Measurements from ENCODE around the gene ALDH3B2. TPM values are rescaled to one million over a fixed set of nuclear protein-coding genes. Genes with fewer than 3 reads are reported as not detected.

The ALDH3B2 gene
- total RNA-seq, 1 experiment from 2014 or later, result 0.13 TPM

DNA sequence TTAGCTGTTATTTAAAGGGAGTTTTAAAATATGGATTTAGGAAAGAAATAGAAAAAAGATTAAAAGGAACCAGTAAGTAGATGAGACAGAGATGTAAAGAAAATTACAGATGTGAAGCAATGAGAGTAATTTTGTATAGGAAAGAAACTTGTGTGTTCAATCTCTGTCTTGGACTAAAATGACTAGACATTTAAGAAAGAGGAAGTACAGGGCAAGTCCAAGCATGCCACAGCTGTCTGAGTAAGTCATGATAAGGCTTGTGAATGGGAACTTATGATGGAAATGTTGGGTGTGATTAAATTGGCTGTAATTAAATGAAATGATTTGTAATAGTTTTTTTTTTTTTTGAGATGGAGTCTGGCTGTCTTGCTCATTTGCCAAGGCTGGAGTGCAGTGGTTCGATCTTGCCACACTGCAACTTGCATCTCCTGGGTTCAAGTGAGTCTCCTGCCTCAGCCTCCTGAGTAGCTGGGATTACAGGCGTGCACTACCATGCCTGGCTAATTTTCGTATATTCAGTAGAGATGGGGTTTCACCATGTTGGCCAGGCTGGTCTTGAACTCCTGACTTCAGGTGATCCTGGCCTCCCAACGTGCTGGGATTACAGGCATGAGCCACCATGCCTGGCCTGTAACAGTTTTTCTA is 18.0 kb downstream of the ALDH3B2 start:
- H3K27me3 Mint-ChIP-seq (ENCODE audit: low read depth), result no peaks in the 10 kb centered on the region; the same call in 1 of the 2 replicates

GRCh38 chr11:67654225-67654624 is 20.2 kb downstream of the ALDH3B2 start:
- Mint-ChIP-seq H3K36me3 (peaks cover 29% of the 10 kb centered on the region), H3K4me1 (peaks cover 4% of the 10 kb centered on the region), H3K27me3 (ENCODE audit: low read depth) (no peaks in the 10 kb centered on the region; the same call in 1 of the 2 replicates), H3K9me3 (peaks cover 33% of the 10 kb centered on the region), H3K4me3 (no peak overlapping the region), H3K27ac (no peak overlapping the region)
- ATAC-seq (no peak), DNase-seq (ENCODE audit: low spot score) (peak; percentile 1)
- CTCF ChIA-PET, result interaction anchor here (1.0 to 1.8 kb wide), 2 partner anchors 9 to 40 kb away, joined by 4 to 5 read pairs; no protein-coding TSS in a partner anchor
- POLR2A ChIA-PET, result no interaction called here
- no peak for TF ChIP-seq ZMAT4 (CRISPR knock-in tag; IDR thresholded peaks at IDR 0.05)
- no peak for TF ChIP-seq NFYB (CRISPR knock-in tag; conservative IDR thresholded peaks at IDR 0.05; ENCODE audit: low read depth)
- TF ChIP-seq, protein P1, sequence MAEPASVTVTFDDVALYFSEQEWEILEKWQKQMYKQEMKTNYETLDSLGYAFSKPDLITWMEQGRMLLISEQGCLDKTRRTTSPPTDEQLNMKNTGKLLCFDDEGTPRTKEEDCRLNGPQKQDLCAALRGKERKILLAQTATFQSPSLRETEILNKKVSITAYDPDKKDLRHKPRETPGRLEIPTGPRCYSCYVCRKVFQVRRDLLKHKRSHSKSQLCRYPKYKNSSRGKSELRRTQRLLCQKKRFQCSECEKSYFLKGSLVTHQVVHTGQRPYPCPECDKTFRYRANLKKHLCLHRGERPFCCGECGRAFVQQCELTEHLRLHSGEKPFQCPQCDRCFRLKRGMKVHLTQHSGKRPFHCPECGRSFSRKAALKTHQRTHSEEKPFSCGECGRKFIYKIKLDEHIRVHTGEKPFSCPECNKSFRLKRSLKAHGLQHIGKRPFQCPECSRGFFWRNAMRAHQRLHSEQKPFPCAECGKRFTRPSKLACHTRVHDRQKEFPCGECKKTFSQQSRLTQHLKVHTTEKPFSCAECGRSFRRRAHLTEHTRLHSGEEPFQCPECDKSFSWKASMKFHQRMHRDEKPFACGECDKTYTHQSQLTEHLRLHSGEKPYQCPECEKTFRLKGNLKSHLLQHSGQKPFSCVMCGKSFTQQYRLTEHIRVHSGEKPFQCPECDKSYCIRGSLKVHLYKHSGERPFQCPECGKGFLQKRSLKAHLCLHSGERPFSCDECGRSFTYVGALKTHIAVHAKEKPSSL (CRISPR knock-in tag; conservative IDR thresholded peaks at IDR 0.05), result no peak
- TF ChIP-seq SMAD3 (CRISPR knock-in tag; IDR thresholded peaks at IDR 0.05; ENCODE audit: borderline replicate concordance), result no peak
- no peak for TF ChIP-seq TEAD1 (CRISPR knock-in tag; IDR thresholded peaks at IDR 0.05)
- TF ChIP-seq STAT6 (CRISPR knock-in tag; conservative IDR thresholded peaks at IDR 0.05; ENCODE audit: low read depth), result no peak
- no peak for TF ChIP-seq ZNF138 (CRISPR knock-in tag; conservative IDR thresholded peaks at IDR 0.05)
- no peak for TF ChIP-seq JUN (CRISPR knock-in tag; IDR thresholded peaks at IDR 0.05)
- no peak for TF ChIP-seq KAT7 (CRISPR knock-in tag; IDR thresholded peaks at IDR 0.05; ENCODE audit: borderline replicate concordance)
- no peak for TF ChIP-seq ZNF671 (CRISPR knock-in tag; IDR thresholded peaks at IDR 0.05)
- no peak for TF ChIP-seq NR1H2 (CRISPR knock-in tag; IDR thresholded peaks at IDR 0.05)
- no peak for TF ChIP-seq ZNF232 (CRISPR knock-in tag; IDR thresholded peaks at IDR 0.05)
- TF ChIP-seq ATF1 (CRISPR knock-in tag; IDR thresholded peaks at IDR 0.05), result no peak
- no peak for TF ChIP-seq PRDM15 (CRISPR knock-in tag; IDR thresholded peaks at IDR 0.05)
- TF ChIP-seq GABPB1 (CRISPR knock-in tag; IDR thresholded peaks at IDR 0.05), result no peak
- no peak for TF ChIP-seq FOXP1 (CRISPR knock-in tag; IDR thresholded peaks at IDR 0.05; ENCODE audit: borderline replicate concordance)
- no peak for TF ChIP-seq ERG (CRISPR knock-in tag; IDR thresholded peaks at IDR 0.05)
- TF ChIP-seq TEAD4 (CRISPR knock-in tag; IDR thresholded peaks at IDR 0.05), result no peak
- TF ChIP-seq ELF4 (CRISPR knock-in tag; IDR thresholded peaks at IDR 0.05; ENCODE audit: low read depth), result no peak

More for the DNA sequence above, 18.0 kb downstream of the ALDH3B2 start:
- no peak overlapping the region for H3K4me3 Mint-ChIP-seq
- H3K9me3 Mint-ChIP-seq, result peaks cover 34% of the 10 kb centered on the region
- ChIA-PET CTCF (interaction anchor here (1.8 kb wide), 1 partner anchor 11 kb away, joined by 5 read pairs; no protein-coding TSS in a partner anchor), POLR2A (no interaction called here)
- ATAC-seq (no peak), DNase-seq (ENCODE audit: low spot score) (peak; percentile 7)
- H3K36me3 Mint-ChIP-seq, result peaks cover 30% of the 10 kb centered on the region
- TF ChIP-seq TCF7 (CRISPR knock-in tag; IDR thresholded peaks at IDR 0.05; ENCODE audit: low read depth) (no peak), SOX15 (CRISPR knock-in tag; IDR thresholded peaks at IDR 0.05) (no peak)
- TF ChIP-seq, protein P2, sequence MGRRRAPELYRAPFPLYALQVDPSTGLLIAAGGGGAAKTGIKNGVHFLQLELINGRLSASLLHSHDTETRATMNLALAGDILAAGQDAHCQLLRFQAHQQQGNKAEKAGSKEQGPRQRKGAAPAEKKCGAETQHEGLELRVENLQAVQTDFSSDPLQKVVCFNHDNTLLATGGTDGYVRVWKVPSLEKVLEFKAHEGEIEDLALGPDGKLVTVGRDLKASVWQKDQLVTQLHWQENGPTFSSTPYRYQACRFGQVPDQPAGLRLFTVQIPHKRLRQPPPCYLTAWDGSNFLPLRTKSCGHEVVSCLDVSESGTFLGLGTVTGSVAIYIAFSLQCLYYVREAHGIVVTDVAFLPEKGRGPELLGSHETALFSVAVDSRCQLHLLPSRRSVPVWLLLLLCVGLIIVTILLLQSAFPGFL (CRISPR knock-in tag; IDR thresholded peaks at IDR 0.05; ENCODE audit: borderline replicate concordance), result no peak
- no peak overlapping the region for H3K27ac Mint-ChIP-seq
- no peaks in the 10 kb centered on the region for H3K4me1 Mint-ChIP-seq
